ENCODE results near the gene TTI1. TPM values are rescaled to one million over a fixed set of nuclear protein-coding genes. Genes with fewer than 3 reads are reported as not detected.

Gene TTI1
- total RNA-seq, 4 donors from 2014 or later: 5.1 to 14.7 (median 10.5) TPM

DNA sequence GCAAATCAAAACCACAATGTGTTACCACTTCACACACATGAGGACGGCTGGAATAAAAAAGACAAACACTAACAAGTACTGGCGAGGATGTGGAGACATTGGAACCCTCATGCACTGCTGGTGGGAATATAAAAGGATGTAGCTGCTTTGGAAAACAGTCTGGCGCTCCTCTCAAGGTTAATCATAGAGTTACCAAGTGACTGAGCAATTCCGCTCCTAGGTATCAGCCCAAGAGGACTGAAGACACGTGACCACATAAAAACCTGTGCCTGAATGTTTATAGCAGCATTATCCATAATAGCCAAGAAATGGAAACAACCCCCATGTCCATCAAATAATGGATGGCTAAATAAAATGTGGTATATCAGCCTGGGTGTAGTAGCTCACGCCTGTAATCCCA is 85.3 kb downstream of the TTI1 start:
- Histone ChIP-seq H3K27ac (no peak overlapping the region), H3K4me3 (no peak overlapping the region), H3K4me1 (no peaks in the 10 kb centered on the region), H3K36me3 (no peaks in the 10 kb centered on the region), H3K27me3 (peaks cover 0 to 27% (median 0%) of the 10 kb centered on the region in 4 donors), H3K9me3 (no peaks in the 10 kb centered on the region)
- TF ChIP-seq, protein P1, sequence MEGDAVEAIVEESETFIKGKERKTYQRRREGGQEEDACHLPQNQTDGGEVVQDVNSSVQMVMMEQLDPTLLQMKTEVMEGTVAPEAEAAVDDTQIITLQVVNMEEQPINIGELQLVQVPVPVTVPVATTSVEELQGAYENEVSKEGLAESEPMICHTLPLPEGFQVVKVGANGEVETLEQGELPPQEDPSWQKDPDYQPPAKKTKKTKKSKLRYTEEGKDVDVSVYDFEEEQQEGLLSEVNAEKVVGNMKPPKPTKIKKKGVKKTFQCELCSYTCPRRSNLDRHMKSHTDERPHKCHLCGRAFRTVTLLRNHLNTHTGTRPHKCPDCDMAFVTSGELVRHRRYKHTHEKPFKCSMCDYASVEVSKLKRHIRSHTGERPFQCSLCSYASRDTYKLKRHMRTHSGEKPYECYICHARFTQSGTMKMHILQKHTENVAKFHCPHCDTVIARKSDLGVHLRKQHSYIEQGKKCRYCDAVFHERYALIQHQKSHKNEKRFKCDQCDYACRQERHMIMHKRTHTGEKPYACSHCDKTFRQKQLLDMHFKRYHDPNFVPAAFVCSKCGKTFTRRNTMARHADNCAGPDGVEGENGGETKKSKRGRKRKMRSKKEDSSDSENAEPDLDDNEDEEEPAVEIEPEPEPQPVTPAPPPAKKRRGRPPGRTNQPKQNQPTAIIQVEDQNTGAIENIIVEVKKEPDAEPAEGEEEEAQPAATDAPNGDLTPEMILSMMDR (IDR thresholded peaks at IDR 0.05): no peak
- TF ChIP-seq POLR2A (IDR thresholded peaks at IDR 0.05): no peak
- intact Hi-C loops (cut with DNase I): no loop called here
- 85 to 87% methylated on average over 6 of the region's 6 CpGs for WGBS, 2 donors
- no peak for DNase-seq

DNA sequence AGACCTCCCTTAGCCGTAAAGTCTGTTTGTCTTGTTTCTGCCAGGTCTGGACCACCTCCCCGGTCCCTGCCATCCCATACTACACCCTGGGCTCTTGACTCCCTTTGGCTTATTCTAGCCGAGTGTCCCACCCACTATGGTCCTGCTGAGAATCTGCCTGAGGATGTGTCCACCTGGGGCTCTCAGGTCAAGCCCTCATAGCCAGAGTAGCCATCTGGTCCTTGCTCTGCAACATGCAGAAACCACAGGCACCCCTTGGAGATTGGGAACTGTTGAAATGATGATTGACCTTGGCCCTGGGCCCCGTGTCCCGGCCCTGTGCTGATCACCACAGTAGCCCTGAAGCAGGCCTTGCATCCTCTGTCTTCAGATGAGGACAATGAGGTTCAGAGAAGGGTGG is 86.3 kb downstream of the TTI1 start:
- H3K4me1 ChIP-seq: no peaks in the 10 kb centered on the region
- H3K36me3 ChIP-seq: no peaks in the 10 kb centered on the region
- intact Hi-C loops (cut with DNase I): no loop called here
- no peak overlapping the region for H3K4me3 ChIP-seq
- TF ChIP-seq POLR2A (IDR thresholded peaks at IDR 0.05): no peak
- TF ChIP-seq, protein P1 (IDR thresholded peaks at IDR 0.05): no peak
- H3K9me3 ChIP-seq: no peaks in the 10 kb centered on the region
- DNase-seq: no peak
- no peak overlapping the region for H3K27ac ChIP-seq
- H3K27me3 ChIP-seq: peaks cover 0 to 27% (median 0%) of the 10 kb centered on the region in 4 donors
- 71 to 95% methylated on average over 3 to 5 of the region's 5 CpGs for WGBS, 2 donors

DNA sequence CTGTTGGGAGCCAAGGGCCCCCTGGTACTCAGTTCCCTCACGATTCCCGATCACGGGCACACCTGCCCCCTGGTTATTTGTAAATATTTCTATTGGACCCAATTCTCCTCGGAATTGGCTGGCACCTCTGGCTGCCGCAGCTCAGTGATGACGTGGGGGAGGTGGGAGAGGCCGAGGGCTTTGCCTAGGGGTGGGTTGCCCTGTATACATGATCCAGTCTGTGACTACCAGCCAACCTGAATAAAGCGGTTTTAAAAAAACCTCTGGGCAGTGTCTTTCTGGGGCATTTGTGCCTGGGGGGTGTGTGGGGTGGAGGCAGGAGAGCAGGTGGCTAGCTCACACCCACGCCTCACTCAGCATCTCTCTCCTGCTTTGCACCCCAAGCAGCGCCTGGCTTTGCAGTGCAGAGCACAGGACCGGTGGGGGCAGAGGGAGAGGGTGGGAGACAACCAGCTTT is 88.1 kb downstream of the TTI1 start:
- Histone ChIP-seq H3K36me3 (no peaks in the 10 kb centered on the region), H3K9me3 (no peaks in the 10 kb centered on the region), H3K4me1 (no peaks in the 10 kb centered on the region), H3K27me3 (peaks cover 0 to 27% (median 0%) of the 10 kb centered on the region in 4 donors), H3K4me3 (no peak overlapping the region), H3K27ac (no peak overlapping the region)
- TF ChIP-seq, protein P1 (IDR thresholded peaks at IDR 0.05): no peak
- no peak for TF ChIP-seq POLR2A (IDR thresholded peaks at IDR 0.05)
- WGBS, 2 donors: 15 to 32% methylated on average over 3 to 5 of the region's 11 CpGs
- DNase-seq: no peak
- intact Hi-C loops (cut with DNase I): no loop called here

DNA sequence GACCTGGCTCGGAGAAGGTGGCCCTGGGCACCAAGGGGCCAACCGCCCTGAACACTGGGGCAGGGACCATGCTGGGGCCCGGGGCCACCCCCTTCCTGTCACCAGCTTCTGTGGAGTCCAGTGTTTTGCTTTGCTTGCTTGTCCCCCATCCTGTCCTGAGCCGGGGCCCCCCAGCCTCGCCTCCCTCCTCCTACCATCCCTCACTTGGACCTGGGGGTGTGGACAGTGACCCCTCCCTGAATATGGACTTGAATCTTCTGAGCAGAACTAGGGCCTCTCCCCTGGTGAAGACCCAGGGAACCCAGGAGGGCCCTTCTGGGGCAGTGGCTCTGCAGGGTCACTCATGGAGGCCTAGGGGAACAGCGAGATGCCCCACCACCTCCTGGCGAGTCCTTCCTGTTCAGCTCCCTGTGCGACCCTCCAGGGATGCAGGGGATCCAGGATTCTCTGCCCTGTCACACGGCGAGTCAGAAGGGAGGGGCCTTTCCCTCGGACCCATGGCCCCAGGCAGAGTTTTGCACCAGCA is 88.7 kb downstream of the TTI1 start:
- Histone ChIP-seq H3K4me3 (no peak overlapping the region), H3K27me3 (peaks cover 0 to 27% (median 0%) of the 10 kb centered on the region in 4 donors), H3K9me3 (no peaks in the 10 kb centered on the region), H3K27ac (no peak overlapping the region), H3K4me1 (no peaks in the 10 kb centered on the region), H3K36me3 (no peaks in the 10 kb centered on the region)
- WGBS, 2 donors: 72 to 80% methylated on average over 1 to 3 of the region's 11 CpGs
- intact Hi-C loops (cut with DNase I): no loop called here
- TF ChIP-seq, protein P1 (IDR thresholded peaks at IDR 0.05): no peak
- no peak for TF ChIP-seq POLR2A (IDR thresholded peaks at IDR 0.05)
- no peak for DNase-seq

DNA sequence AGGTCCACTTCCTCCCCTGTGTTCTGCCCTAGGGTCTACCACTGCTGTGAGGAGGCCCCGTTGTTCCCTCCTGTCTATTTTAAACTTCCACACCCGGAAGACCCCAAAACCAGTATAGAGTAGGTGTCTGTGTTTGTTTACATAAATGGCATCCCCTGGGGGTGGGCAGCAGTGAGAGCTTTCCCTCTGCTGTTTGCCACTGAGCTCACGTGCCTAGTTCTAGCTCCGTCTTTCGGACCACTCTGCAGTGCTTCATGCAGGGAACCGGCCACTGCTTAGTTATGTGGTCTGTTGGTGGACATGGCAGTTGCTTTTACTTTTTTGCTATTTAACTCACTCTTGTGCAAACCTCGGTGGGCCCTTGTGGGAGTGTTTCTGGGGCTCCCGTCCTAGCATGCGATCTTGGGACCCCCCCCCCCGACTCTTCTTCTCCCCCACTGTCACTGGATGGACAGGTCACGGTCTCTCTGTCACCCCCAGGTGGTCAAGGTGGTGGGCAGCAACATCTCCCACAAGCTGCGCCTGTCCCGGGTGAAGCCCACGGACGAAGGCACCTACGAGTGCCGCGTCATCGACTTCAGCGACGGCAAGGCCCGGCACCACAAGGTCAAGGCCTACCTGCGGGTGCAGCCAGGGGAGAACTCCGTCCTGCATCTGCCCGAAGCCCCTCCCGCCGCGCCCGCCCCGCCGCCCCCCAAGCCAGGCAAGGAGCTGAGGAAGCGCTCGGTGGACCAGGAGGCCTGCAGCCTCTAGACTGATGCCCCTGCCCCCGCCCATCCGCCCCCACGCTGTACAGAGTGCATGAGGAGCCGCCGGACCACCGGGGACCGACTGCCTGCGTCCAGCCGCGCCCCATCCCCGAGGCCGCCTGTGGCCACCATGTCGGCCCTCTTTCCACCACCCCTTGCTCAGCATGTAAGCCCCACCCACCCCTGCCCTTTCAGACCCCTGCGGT is 89.5 kb downstream of the TTI1 start:
- no peak for DNase-seq
- peaks cover 0 to 27% (median 0%) of the 10 kb centered on the region in 4 donors for H3K27me3 ChIP-seq
- no peaks in the 10 kb centered on the region for H3K36me3 ChIP-seq
- H3K9me3 ChIP-seq: no peaks in the 10 kb centered on the region
- TF ChIP-seq, protein P1 (IDR thresholded peaks at IDR 0.05): no peak
- TF ChIP-seq POLR2A (IDR thresholded peaks at IDR 0.05): no peak
- H3K4me1 ChIP-seq: no peaks in the 10 kb centered on the region
- no peak overlapping the region for H3K4me3 ChIP-seq
- WGBS, 2 donors: 67 to 82% methylated on average over 7 to 8 of the region's 47 CpGs
- H3K27ac ChIP-seq: no peak overlapping the region
- intact Hi-C loops (cut with DNase I): no loop called here
